Activated B cell treated with CpG ODN at 0.5 μM for 24 hours (primary cell): Measurements from ENCODE around the gene SPX. TPM values are rescaled to one million over a fixed set of nuclear protein-coding genes. Genes with fewer than 3 reads are reported as not detected.

Source experiments
- ATAC-seq: fragments of 200-7000 bp; cut with Tn5 transposase; one replicate; pipeline ENCODE4 v1.10.0; 2021; ENCODE audit warnings: low read depth, mild to moderate bottlenecking, moderate library complexity
- CTCF ChIA-PET: fragments of 350-600 bp; sonication (Branson Sonifier 250); formaldehyde crosslinking; loops from one replicate; lab custom pipeline; 2021; ENCODE audit warnings: antibody characterized with exemption; lab: Charles Lee
- POLR2A ChIA-PET: fragments of 350-600 bp; sonication (Branson Sonifier 250); formaldehyde crosslinking; loops from one replicate; lab custom pipeline; 2021; ENCODE audit warnings: antibody characterized with exemption; lab: Charles Lee
- DNase-seq: peaks from one replicate; pipeline ENCODE4 v3.0.0; 2022
- H3K27ac Mint-ChIP-seq: one replicate; pipeline ENCODE4 v1.8.0; 2020; ENCODE audit warnings: mixed read lengths
- H3K27me3 Mint-ChIP-seq: one replicate; pipeline ENCODE4 v1.8.0; 2021; ENCODE audit warnings: mixed read lengths
- H3K36me3 Mint-ChIP-seq: one replicate; pipeline ENCODE4 v1.8.0; 2021; ENCODE audit warnings: low read depth, mixed read lengths
- H3K4me1 Mint-ChIP-seq: one replicate; pipeline ENCODE4 v1.8.0; 2021; ENCODE audit warnings: mixed read lengths
- H3K4me3 Mint-ChIP-seq: one replicate; pipeline ENCODE4 v1.8.0; 2020; ENCODE audit warnings: mild to moderate bottlenecking, mixed read lengths
- H3K9me3 Mint-ChIP-seq: one replicate; pipeline ENCODE4 v1.8.0; 2020; ENCODE audit warnings: mixed read lengths
- intact Hi-C: fragments of 100-400 bp; cut with micrococcal nuclease; formaldehyde crosslinking; loops from one replicate; pipeline ENCODE4 v1.15.1; 2024
- total RNA-seq: library from RNA; stranded (reverse); gene quantifications from 2 replicates; pipeline ENCODE4 v1.2.3, GENCODE V29; 2022
- TF ChIP-seq, protein P1 (sequence below): fragments of 200-600 bp; IDR thresholded peaks from one replicate; pipeline ENCODE4 v1.8.0; 2022; ENCODE audit warnings: antibody characterized with exemption, mild to moderate bottlenecking

Gene SPX
- total RNA-seq, 1 donor from 2014 or later: 0.18 TPM

DNA sequence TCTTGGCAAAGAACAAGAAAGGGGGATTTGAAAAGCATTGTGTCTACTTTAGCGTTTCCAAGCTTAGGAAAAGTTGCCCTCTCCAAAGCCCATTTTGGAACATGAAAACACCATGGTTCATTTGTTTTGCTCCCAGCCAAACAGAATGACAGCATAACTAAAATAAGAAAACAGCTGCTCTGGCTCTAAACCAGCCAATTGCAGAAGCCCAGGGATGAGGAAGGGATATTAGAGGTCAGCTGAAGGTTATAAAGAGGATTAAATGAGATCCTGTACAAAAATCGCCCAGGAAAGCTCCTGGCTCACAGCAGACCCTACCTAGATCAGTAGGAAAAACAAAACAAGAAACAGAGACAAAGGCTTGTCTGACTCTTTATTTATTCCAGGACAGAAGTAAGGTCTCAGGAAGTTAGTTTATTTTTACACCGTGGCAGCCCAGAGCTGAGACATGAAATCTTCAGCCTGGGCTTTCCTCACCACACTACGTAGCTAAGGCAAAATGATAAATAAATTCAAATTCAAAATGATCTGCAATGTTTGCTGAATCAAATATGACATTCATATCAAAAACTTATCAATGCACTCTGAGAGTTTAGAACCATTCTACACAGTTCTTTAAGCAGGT lies 25.9 kb downstream of the SPX start:
- Mint-ChIP-seq H3K4me1 (no peaks in the 10 kb centered on the region), H3K4me3 (no peak overlapping the region), H3K9me3 (no peaks in the 10 kb centered on the region), H3K27me3 (peaks cover 2% of the 10 kb centered on the region), H3K27ac (no peak overlapping the region), H3K36me3 (no peaks in the 10 kb centered on the region)
- intact Hi-C loops: no loop called here
- POLR2A ChIA-PET: interaction anchor here (0.6 kb wide), 1 partner anchor 93 kb away, joined by 3 read pairs; no protein-coding TSS in a partner anchor
- CTCF ChIA-PET: no interaction called here
- DNase-seq: no peak
- no peak for ATAC-seq
- TF ChIP-seq, protein P1, sequence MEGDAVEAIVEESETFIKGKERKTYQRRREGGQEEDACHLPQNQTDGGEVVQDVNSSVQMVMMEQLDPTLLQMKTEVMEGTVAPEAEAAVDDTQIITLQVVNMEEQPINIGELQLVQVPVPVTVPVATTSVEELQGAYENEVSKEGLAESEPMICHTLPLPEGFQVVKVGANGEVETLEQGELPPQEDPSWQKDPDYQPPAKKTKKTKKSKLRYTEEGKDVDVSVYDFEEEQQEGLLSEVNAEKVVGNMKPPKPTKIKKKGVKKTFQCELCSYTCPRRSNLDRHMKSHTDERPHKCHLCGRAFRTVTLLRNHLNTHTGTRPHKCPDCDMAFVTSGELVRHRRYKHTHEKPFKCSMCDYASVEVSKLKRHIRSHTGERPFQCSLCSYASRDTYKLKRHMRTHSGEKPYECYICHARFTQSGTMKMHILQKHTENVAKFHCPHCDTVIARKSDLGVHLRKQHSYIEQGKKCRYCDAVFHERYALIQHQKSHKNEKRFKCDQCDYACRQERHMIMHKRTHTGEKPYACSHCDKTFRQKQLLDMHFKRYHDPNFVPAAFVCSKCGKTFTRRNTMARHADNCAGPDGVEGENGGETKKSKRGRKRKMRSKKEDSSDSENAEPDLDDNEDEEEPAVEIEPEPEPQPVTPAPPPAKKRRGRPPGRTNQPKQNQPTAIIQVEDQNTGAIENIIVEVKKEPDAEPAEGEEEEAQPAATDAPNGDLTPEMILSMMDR: no peak

DNA sequence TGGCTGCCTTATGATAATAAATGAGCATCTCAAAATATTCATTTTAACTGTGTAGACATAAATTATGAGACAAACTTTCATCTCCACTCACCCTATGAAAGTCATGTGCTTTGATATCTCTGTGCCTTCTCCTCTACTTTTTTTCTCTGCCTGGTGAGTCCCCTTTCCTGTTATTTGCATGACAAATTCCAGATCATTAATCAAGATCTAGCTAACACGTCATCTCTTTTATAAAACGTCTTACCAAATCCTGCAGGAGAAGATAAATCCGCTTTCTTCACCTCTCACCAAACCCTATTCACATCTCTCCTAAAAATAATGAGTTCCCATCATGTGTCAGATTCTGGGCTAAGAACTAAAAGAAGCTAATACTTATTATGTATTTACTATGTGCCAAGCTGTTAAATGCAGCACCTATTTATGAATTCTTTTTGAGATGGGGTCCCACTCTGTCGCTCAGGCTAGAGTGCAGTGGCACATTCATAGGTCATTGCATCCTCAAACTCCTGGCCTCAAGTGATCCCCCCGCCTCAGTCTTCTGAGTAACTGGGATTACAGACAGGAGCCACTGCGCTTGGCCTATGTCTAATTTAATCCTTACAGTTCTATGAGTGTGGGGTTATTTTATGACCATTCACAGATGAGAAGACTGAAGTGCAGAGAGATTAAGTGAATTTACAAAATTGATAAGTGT lies 26.7 kb downstream of the SPX start:
- H3K36me3 Mint-ChIP-seq: no peaks in the 10 kb centered on the region
- POLR2A ChIA-PET: no interaction called here
- H3K4me3 Mint-ChIP-seq: no peak overlapping the region
- H3K4me1 Mint-ChIP-seq: no peaks in the 10 kb centered on the region
- DNase-seq (no peak), ATAC-seq (no peak)
- peaks cover 2% of the 10 kb centered on the region for H3K27me3 Mint-ChIP-seq
- intact Hi-C loops: no loop called here
- H3K27ac Mint-ChIP-seq: no peak overlapping the region
- TF ChIP-seq, protein P1: no peak
- H3K9me3 Mint-ChIP-seq: no peaks in the 10 kb centered on the region
- CTCF ChIA-PET: no interaction called here

DNA sequence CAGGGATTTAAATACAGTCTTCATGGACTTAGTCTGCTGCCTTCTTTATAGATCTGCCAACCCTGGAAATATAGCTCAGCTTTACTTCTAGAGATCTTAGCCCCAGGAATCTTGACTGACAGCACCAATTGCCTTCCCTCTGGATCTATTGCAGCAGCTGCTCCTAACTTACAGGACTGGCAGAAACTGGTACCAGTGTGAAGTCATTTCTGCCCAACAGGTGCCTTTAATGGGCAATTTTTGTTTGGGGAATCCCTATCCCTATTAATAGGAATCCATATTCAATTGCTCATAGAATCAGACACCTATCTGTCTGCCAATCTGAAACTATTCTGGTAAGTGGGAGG lies 27.2 kb downstream of the SPX start:
- H3K4me3 Mint-ChIP-seq: no peak overlapping the region
- TF ChIP-seq, protein P1: no peak
- H3K27me3 Mint-ChIP-seq: peaks cover 2% of the 10 kb centered on the region
- H3K9me3 Mint-ChIP-seq: no peaks in the 10 kb centered on the region
- POLR2A ChIA-PET: no interaction called here
- DNase-seq: no peak
- H3K36me3 Mint-ChIP-seq: no peaks in the 10 kb centered on the region
- no peak for ATAC-seq
- intact Hi-C loops: no loop called here
- H3K4me1 Mint-ChIP-seq: no peaks in the 10 kb centered on the region
- CTCF ChIA-PET: no interaction called here
- H3K27ac Mint-ChIP-seq: no peak overlapping the region

DNA sequence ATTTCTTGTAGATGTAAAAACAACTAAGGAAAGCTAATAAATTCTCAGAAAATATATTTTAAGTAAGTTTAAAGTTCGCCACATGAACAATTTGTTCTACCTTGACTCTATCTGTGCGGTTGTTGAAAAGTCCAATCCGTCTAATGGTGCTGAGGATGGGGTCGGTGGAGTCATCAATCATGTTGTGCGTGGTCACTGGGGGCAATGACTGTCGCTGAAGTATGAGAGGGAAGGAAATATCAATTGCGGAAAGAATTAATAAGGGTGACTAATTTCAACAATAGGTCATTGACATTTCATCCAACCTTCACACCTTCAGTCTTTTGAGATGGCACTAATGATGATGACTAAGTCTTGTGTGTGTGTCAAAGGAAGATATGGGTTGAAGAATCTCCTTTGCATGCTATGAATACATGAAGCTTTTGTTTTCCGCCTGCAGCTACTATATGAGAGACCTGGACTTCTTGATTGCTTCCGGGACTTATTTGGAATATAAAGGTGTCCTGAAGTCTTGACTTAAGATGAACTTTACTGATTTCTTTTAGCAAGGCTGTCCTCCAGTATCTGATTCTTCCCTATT lies 32.1 kb downstream of the SPX start:
- TF ChIP-seq, protein P1: no peak
- ChIA-PET CTCF (no interaction called here), POLR2A (no interaction called here)
- Mint-ChIP-seq H3K9me3 (no peaks in the 10 kb centered on the region), H3K27me3 (no peaks in the 10 kb centered on the region), H3K36me3 (no peaks in the 10 kb centered on the region), H3K4me3 (no peak overlapping the region), H3K4me1 (no peaks in the 10 kb centered on the region), H3K27ac (no peak overlapping the region)
- intact Hi-C loops: no loop called here
- DNase-seq (no peak), ATAC-seq (no peak)

DNA sequence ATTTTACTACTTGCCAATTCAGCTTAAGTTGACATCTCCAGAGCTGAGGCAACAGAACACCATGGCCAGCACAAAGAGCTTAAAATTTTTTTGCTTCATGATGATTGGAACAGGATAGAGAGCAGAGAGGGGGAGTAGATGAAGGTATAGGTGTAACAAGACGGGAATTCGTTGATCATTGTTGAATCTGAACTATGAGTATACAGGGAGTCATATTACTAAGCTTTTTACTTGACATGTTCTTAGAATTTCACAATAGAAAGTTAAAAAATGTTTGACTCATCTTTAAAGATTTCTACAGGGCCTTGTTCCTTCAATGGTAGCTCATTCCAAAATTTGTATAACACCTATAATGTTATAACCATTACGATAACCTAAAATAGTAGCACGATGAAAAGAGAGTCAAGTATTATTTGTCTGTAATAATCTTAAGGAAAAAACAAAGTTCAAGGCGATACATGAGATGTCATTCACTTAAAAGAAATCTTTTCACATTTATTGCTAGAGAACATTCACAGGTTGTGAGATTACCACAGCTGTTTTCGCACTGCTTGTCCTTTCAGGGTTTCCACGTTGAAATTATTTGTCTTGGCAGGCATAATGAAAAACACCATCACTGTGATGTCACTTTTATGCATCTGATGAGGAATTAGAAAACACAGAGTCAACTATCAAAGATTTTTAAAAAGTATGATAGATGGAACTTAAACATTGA lies 33.9 kb downstream of the SPX start:
- TF ChIP-seq, protein P1: no peak
- Mint-ChIP-seq H3K4me3 (no peak overlapping the region), H3K27ac (no peak overlapping the region), H3K9me3 (no peaks in the 10 kb centered on the region), H3K27me3 (no peaks in the 10 kb centered on the region), H3K36me3 (no peaks in the 10 kb centered on the region), H3K4me1 (no peaks in the 10 kb centered on the region)
- ChIA-PET CTCF (no interaction called here), POLR2A (no interaction called here)
- intact Hi-C loops: no loop called here
- DNase-seq (no peak), ATAC-seq (no peak)
